DND-41 (cell line): ENCODE results near the gene GPRC5A.

Source experiments
- CTCF ChIP-seq: IDR thresholded peaks from 2 replicates; pipeline ENCODE4 v1.5.1; 2012; ENCODE audit warnings: borderline replicate concordance, low read length, moderate library complexity, mild to moderate bottlenecking; ENCODE audit not compliant: poor library complexity, severe bottlenecking; ENCODE audit errors: extremely low read depth
- EZH2 ChIP-seq: IDR thresholded peaks from 3 replicates; pipeline ENCODE4 v1.6.1; 2012; ENCODE audit warnings: borderline replicate concordance, low read depth, mild to moderate bottlenecking, moderate library complexity, low read length, inconsistent platforms; ENCODE audit not compliant: severe bottlenecking

GRCh38 chr12:12922191-12922616 lies 30.8 kb downstream of the GPRC5A start:
- TF ChIP-seq CTCF (no peak), EZH2 (no peak)
